Testis (tissue), 2 donors: ENCODE results near the gene AGBL1.

Experiments used
- POLR2A ChIP-seq: fragments of 450-650 bp; IDR thresholded peaks from one replicate; pipeline ENCODE4 v1.6.1; 2017; ENCODE audit warnings: antibody characterized with exemption, mild to moderate bottlenecking, moderate library complexity
- TF ChIP-seq, protein P1 (sequence below), 3 experiments: fragments of 450-650 bp in 2 of 3; fragments of 200-600 bp in 1 of 3; sonication (generic) in 1 of 3; IDR thresholded peaks; one replicate each; pipeline ENCODE4 v1.5.1; 2016 to 2019; ENCODE audit warnings: antibody characterized with exemption in 3 of 3, mild to moderate bottlenecking in 2 of 3, moderate library complexity in 1 of 3

DNA sequence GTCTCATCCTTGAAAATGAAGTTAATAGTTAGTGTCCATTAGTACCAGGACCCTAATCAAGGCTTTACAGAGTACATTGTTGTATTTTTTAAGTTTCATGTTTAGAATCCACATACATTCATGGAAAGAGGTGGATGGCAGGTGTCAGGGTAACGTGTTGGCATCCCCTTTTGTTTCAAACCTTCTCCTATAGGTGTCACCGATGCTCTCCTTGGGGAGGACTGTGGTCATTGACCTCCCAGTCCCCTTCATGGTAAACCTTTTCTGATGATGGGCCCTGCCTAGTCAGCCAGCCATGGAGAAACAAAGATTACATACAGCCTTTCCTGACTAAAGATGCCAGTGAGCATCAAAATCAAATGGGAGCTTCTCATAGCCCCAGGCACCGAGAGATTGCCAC, 574.8 kb downstream of the AGBL1 start:
- TF ChIP-seq, protein P1, sequence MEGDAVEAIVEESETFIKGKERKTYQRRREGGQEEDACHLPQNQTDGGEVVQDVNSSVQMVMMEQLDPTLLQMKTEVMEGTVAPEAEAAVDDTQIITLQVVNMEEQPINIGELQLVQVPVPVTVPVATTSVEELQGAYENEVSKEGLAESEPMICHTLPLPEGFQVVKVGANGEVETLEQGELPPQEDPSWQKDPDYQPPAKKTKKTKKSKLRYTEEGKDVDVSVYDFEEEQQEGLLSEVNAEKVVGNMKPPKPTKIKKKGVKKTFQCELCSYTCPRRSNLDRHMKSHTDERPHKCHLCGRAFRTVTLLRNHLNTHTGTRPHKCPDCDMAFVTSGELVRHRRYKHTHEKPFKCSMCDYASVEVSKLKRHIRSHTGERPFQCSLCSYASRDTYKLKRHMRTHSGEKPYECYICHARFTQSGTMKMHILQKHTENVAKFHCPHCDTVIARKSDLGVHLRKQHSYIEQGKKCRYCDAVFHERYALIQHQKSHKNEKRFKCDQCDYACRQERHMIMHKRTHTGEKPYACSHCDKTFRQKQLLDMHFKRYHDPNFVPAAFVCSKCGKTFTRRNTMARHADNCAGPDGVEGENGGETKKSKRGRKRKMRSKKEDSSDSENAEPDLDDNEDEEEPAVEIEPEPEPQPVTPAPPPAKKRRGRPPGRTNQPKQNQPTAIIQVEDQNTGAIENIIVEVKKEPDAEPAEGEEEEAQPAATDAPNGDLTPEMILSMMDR (IDR thresholded peaks at IDR 0.05): no peak
- TF ChIP-seq POLR2A: no peak
